8988T (cell line): Measurements from ENCODE around the gene SPATA25.
A peak's percentile ranks its signal among the peaks of the same experiment; 100 is the strongest.
"Not testable (repeated sequence)": the region's sequence is repeated elsewhere in the genome, so short reads cannot be mapped to it uniquely, and the experiment has no call there.

Source experiments
- DNase-seq: peaks from one replicate; pipeline ENCODE4 v3.0.0; 2011

SPATA25 gene

GRCh38 chr20:45887346-45887715 lies at the start of gene SPATA25:
Gene SPATA25, minus strand, starts transcription at chr20:45887622. Its CDS starts 32 bp downstream, at chr20:45887590.
- no peak for DNase-seq

GRCh38 chr20:45935416-45936046 lies 48.1 kb upstream of the SPATA25 start:
- DNase-seq, result no peak

DNA sequence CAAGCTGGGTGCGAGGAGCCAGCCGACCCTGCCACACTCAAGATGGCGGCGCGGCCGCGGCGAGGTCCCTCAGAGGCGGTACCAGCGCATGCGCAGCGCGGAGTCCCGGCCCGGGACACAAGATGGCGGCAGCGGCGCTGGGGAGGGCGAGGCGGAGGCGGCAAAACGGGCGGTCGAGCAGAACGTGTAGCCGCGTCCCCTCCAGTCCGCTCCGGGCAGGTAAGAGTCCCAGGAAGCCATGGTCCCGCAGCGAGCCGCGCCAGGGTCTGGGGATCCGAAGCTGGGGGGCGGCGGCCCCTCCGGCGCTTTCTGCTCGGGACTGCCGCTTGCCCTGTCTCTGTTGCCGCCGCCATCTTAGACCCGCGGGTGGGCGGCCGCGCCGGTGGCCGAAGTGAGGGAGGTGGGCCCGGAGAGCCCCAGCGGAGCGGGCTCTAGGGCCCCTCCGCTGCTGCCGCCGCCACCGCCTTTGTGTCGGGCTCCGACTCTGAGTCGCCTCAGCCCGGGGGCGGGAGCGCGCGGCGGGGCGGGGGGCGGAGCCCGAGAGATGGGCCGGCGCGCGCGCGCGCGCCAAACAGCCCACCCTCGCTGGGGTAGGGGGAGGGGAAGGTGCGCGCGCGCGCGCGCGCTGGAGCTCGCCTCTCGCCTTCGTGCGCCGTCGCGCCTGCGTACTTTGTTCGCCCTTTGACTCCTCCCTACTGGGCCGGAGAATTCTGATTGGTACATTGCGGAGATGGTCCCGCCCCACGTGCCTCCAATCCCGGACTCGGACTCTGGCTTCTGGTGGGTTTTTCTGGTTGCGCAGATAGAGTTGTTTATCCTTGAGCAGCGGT lies 47.4 kb upstream of the SPATA25 start, which contains the start of gene PCIF1:
TSS of gene PCIF1 (plus strand) at position 98 of the 830 bp plus-strand sequence. CDS start 4,317 bp downstream, outside the sequence.
- DNase-seq, result peak; percentile 99

GRCh38 chr20:45934046-45934585 lies 46.7 kb upstream of the SPATA25 start:
- DNase-seq, result no peak

DNA sequence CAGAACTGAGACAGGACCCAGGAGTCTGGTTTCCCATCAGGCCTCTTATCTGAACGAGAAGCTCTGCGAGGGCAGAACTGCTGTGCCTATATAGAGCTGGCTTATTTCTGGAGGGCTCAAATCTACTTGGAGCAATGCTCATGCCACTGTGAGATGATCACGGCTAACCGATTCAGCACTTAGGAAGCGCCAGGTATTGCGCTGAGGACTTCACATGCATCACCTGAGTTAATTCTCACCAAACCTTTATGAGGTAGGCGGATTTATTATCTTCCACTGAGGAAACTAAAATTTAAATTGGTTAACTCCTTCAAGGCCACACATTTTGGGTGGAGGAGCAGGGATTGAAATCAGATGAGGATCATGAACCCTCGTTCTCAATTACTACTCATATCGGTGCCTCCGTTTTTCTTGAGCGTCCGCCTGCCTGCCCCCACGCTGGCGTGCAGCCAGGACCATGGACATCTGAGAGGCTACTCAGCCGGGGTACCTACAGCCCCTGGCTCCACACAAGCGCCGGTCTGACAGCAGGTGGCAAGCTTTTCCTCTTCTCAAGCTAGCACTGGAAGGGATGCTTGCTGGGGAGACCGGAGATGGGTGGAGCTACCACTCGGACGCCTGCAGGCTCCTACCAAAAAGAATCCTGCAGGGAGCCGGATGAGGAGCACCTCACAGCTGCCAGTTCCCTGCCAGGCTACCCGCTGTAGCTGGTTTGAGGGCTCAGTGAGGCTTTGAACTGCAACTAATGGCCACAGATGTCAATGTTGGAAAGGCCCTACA lies 46.0 kb upstream of the SPATA25 start:
- peak; percentile 85 for DNase-seq

- DNase-seq, result not testable (repeated sequence)
These were observed 44.3 kb upstream of the SPATA25 start for GRCh38 chr20:45931680-45932079.

DNA sequence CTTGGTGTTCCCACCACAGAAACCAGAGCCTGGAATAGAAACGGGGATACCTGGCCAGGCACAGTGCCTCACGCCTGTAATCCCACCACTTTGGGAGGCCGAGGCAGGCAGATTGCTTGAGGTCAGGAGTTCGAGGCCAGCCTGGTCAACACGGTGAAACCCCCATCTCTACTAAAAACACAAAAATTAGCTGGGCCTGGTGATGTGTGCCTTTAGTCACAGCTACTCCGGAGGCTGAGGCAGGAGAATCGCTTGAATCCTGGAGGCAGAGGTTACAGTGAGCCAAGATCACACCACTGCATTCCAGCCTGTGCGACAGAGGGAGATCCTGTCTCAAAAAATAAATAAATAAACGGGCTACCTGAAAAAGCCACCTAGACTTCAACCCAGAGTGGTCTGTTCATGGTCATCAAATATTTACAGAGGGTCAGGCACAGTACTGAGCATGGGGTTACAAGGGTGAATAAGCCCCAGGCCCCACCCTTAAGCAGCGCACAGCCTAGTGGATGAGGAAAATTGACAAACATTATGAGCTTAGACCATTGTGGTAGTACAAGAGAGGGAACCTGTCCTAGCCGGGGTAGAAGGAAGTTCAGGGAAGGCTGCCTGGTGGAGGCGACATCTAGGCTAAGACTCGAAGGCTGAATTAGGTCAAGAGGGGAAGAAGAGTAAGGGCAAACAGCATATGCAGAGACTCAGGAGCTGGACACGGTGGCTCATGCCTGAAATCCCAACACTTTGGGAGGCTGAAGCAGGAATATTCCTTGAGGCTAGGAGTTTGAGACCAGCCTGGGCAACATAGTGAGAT lies 39.9 kb upstream of the SPATA25 start:
- DNase-seq, result no peak

- DNase-seq, result no peak
These were observed 39.3 kb upstream of the SPATA25 start for GRCh38 chr20:45926731-45927070.

DNA sequence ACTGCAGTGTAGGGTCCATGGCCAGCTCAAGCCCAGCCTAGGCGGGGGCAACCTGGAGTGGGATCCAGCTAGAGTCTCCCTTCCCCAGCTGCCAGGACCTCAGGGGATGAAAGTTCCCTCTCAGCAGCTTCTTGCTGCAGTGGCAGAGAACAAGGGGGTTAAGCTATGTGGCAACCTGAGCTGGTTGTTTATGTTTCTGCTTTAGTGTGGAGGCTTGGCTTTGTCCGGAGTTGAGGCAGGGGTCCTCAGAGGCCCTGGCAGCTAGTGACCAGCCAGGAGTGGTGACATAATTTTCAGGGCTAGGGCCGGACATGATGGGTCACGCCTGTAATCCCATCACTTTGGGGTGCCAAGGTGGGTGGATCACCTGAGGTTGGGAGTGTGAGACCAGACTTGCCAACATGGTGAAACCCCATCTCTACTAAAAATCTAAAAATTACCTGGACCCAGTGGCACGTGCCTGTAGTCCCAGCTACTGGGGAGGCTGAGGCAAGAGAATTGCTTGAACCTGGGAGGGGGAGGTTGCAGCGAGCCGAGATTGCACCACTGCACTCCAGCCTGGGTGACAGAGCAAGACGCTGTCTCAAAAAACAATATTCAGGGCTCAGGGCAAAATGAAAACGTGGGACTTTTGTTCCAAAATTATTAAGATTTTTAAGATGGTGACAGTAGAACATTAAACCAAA lies 38.5 kb upstream of the SPATA25 start:
- DNase-seq, result no peak

- DNase-seq, result no peak
These were observed 37.2 kb upstream of the SPATA25 start for GRCh38 chr20:45924391-45925261.

DNA sequence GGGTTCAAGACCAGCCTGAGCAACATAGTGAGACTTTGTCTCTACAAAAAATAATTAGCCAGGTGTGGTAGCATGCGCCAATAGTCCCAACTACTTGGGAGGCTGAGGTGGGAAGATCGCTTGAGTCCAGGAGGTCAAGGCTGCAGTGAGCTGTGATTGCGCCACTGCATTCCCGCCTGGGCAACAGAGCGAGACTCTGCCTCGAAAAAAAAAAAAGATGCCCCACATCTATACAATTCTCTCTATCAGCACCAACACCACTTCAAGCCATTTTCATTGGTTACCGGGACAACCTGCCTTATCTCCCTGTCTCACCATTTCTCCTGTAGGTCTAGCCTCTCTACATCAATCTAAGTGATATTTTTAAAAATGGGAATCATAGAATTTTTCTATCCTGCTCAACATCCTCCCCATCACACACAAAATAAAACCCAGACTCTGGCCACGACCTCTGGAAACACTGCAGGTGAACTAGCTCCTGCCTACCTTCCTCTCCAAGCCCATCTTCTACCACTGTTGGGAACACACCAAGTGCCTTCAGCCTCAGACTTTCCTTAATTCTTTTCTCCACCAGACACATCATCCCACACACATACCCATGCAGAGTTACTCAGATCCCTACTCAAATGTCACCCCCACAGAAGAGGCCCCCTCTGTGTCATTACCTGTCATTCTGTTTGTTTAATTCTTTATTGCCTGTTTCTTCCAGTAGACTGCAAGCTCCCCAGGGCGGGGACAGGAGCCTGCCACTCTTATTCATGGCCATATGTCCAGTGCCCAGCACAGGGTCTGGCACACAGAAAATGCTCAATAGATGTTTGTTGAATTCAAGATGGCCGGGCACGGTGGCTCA lies 34.1 kb upstream of the SPATA25 start:
- DNase-seq, result no peak

GRCh38 chr20:45920462-45921336 lies 33.3 kb upstream of the SPATA25 start:
- no peak for DNase-seq

- no peak for DNase-seq
These were observed 32.3 kb upstream of the SPATA25 start for GRCh38 chr20:45919542-45920399.

- no peak for DNase-seq
These were observed 31.5 kb upstream of the SPATA25 start for GRCh38 chr20:45918779-45919537.

DNA sequence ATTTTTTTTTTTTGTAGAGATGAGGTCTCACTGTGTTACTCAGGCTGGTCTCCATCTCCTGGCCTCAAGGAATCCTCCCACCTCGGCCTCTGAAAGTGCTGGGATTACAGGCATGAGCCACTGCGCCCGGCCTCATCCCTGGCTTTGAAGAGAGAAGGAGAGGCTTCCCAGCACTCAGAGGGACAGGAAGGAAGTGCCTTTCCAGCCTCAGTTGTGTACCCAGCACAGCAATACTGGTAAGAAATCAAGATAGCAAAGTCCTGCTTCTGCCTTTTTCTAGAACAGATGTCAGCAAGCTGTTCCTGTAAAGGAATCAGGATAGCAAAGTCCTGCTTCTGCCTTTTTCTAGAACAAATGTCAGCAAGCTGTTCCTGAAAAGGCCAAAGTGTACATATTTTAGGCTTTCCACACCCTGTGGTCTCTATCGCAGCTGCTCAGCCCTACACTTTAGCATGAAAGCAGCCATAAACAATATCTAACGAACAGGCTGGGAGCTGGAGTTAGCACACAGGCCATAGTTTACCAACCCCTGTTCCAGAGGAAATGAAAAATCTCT lies 30.8 kb upstream of the SPATA25 start:
- no peak for DNase-seq

DNA sequence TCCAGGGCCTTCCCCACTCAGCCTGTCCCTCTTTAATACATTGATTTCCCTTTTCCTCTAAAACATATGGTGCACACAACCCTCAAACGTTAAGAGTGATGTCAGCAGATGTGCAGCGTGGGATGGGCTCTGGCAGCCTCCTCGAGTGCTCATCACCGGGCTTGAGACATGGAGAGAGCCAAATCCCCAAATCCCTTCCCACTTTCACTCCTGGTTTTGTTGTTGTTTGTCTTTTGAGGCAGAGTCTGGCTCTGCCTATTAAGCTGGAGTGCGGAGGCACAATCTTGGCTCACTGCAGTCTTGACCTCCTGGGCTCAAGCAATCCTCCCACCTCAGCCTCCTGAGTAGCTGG lies 30.3 kb upstream of the SPATA25 start:
- DNase-seq, result no peak

DNA sequence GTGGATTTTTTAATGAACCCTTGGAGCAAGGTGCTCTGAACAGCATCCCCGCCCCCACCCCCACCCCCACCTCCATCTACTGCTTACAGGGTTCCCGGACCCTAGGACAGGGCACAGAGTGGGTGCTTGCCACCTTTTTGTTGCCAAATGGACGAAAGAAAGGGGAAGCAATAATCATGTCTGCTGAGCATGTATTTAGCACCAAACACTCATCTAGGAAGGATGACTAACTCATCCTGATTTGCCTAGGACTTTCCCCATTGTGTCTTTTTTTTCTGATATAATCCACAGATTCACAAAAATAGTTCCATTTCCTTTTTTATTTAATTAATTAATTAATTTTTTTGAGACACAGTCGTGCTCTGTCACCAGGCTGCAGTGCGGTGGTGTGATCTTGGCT lies 25.7 kb upstream of the SPATA25 start:
- DNase-seq, result no peak
